SK-N-SH treated with all-trans-retinoic acid at 6 μM for 48 hours (cell line): ENCODE results near the gene LRRC8E.
A peak's percentile ranks its signal among the peaks of the same experiment; 100 is the strongest.

Experiments
- ATAC-seq: fragments of 200-7000 bp; cut with Tn5 transposase; 3 replicates; pipeline ENCODE4 v1.9.1; 2020; ENCODE audit warnings: mild to moderate bottlenecking, moderate library complexity
- ARNTL ChIP-seq: fragments of 450-650 bp; formaldehyde crosslinking; IDR thresholded peaks from 2 replicates; pipeline ENCODE4 v1.5.0; 2020; ENCODE audit warnings: low read depth, mild to moderate bottlenecking, moderate library complexity, borderline replicate concordance
- BACH2 ChIP-seq: fragments of 250-450 bp; sonication (Bioruptor Pico); IDR thresholded peaks from 2 replicates; pipeline ENCODE4 v1.9.0; 2021; ENCODE audit warnings: mild to moderate bottlenecking, borderline replicate concordance
- CSDC2 ChIP-seq: fragments of 250-450 bp; sonication (Bioruptor Pico); IDR thresholded peaks from 2 replicates; pipeline ENCODE4 v1.5.0; 2020; ENCODE audit warnings: mild to moderate bottlenecking, moderate library complexity
- ESRRG ChIP-seq: fragments of 250-450 bp; sonication (Bioruptor Pico); IDR thresholded peaks from 2 replicates; pipeline ENCODE4 v1.6.1; 2021; ENCODE audit warnings: mild to moderate bottlenecking
- GLIS3 ChIP-seq: fragments of 250-450 bp; sonication (Bioruptor Pico); IDR thresholded peaks from 2 replicates; pipeline ENCODE4 v1.5.0; 2020; ENCODE audit warnings: mild to moderate bottlenecking, moderate library complexity
- PATZ1 ChIP-seq: fragments of 250-450 bp; sonication (Bioruptor Pico); IDR thresholded peaks from 2 replicates; pipeline ENCODE4 v1.8.0; 2020; ENCODE audit warnings: mild to moderate bottlenecking, moderate library complexity, borderline replicate concordance
- RARB ChIP-seq: fragments of 250-450 bp; sonication (Bioruptor Pico); IDR thresholded peaks from 2 replicates; pipeline ENCODE4 v1.8.0; 2021; ENCODE audit warnings: mild to moderate bottlenecking, moderate library complexity
- TOX ChIP-seq: fragments of 250-450 bp; sonication (Bioruptor Pico); IDR thresholded peaks from 2 replicates; pipeline ENCODE4 v1.8.0; 2021; ENCODE audit warnings: mild to moderate bottlenecking, moderate library complexity, borderline replicate concordance
- TSHZ2 ChIP-seq: fragments of 250-450 bp; sonication (Bioruptor Pico); IDR thresholded peaks from 2 replicates; pipeline ENCODE4 v1.5.0; 2020; ENCODE audit warnings: mild to moderate bottlenecking, moderate library complexity
- ZC3H10 ChIP-seq: fragments of 250-450 bp; sonication (Bioruptor Pico); IDR thresholded peaks from 2 replicates; pipeline ENCODE4 v1.5.1; 2021; ENCODE audit warnings: mild to moderate bottlenecking, moderate library complexity
- ZFP3 ChIP-seq: fragments of 250-450 bp; sonication (Bioruptor Pico); IDR thresholded peaks from 2 replicates; pipeline ENCODE4 v1.5.0; 2020; ENCODE audit warnings: mild to moderate bottlenecking, moderate library complexity
- ZNF565 ChIP-seq: fragments of 450-650 bp; formaldehyde crosslinking; conservative IDR thresholded peaks from 2 replicates; pipeline ENCODE4 v1.5.0; 2020; ENCODE audit warnings: low read depth, mild to moderate bottlenecking, moderate library complexity
- ZNF8 ChIP-seq: fragments of 450-650 bp; formaldehyde crosslinking; IDR thresholded peaks from 2 replicates; pipeline ENCODE4 v1.5.0; 2020; ENCODE audit warnings: mild to moderate bottlenecking, moderate library complexity
- TF ChIP-seq, protein P1 (sequence below): fragments of 250-450 bp; sonication (Bioruptor Pico); IDR thresholded peaks from 2 replicates; pipeline ENCODE4 v1.5.1; 2021; ENCODE audit warnings: mild to moderate bottlenecking, moderate library complexity
- TF ChIP-seq, protein P2 (sequence below): fragments of 250-450 bp; sonication (Bioruptor Pico); IDR thresholded peaks from 2 replicates; pipeline ENCODE4 v1.5.1; 2020; ENCODE audit warnings: low read depth, mild to moderate bottlenecking, moderate library complexity
- TF ChIP-seq, protein P3 (sequence below): fragments of 250-450 bp; sonication (Bioruptor Pico); IDR thresholded peaks from 2 replicates; pipeline ENCODE4 v1.8.0; 2021; ENCODE audit warnings: low read depth, mild to moderate bottlenecking, moderate library complexity, borderline replicate concordance

Gene LRRC8E

GRCh38 chr19:7871437-7872305, 16.6 kb upstream of the LRRC8E start:
- peak; percentile 84 for ATAC-seq
- no peak for TF ChIP-seq ARNTL
- TF ChIP-seq BACH2 (CRISPR knock-in tag), result no peak
- TF ChIP-seq, protein P1, sequence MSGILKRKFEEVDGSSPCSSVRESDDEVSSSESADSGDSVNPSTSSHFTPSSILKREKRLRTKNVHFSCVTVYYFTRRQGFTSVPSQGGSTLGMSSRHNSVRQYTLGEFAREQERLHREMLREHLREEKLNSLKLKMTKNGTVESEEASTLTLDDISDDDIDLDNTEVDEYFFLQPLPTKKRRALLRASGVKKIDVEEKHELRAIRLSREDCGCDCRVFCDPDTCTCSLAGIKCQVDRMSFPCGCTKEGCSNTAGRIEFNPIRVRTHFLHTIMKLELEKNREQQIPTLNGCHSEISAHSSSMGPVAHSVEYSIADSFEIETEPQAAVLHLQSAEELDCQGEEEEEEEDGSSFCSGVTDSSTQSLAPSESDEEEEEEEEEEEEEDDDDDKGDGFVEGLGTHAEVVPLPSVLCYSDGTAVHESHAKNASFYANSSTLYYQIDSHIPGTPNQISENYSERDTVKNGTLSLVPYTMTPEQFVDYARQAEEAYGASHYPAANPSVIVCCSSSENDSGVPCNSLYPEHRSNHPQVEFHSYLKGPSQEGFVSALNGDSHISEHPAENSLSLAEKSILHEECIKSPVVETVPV (CRISPR knock-in tag), result no peak
- TF ChIP-seq GLIS3 (CRISPR knock-in tag), result no peak
- TF ChIP-seq, protein P2, sequence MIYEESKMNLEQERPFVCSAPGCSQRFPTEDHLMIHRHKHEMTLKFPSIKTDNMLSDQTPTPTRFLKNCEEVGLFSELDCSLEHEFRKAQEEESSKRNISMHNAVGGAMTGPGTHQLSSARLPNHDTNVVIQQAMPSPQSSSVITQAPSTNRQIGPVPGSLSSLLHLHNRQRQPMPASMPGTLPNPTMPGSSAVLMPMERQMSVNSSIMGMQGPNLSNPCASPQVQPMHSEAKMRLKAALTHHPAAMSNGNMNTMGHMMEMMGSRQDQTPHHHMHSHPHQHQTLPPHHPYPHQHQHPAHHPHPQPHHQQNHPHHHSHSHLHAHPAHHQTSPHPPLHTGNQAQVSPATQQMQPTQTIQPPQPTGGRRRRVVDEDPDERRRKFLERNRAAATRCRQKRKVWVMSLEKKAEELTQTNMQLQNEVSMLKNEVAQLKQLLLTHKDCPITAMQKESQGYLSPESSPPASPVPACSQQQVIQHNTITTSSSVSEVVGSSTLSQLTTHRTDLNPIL (CRISPR knock-in tag), result no peak
- TF ChIP-seq ZC3H10 (CRISPR knock-in tag), result no peak
- no peak for TF ChIP-seq ESRRG (CRISPR knock-in tag)
- TF ChIP-seq, protein P3, sequence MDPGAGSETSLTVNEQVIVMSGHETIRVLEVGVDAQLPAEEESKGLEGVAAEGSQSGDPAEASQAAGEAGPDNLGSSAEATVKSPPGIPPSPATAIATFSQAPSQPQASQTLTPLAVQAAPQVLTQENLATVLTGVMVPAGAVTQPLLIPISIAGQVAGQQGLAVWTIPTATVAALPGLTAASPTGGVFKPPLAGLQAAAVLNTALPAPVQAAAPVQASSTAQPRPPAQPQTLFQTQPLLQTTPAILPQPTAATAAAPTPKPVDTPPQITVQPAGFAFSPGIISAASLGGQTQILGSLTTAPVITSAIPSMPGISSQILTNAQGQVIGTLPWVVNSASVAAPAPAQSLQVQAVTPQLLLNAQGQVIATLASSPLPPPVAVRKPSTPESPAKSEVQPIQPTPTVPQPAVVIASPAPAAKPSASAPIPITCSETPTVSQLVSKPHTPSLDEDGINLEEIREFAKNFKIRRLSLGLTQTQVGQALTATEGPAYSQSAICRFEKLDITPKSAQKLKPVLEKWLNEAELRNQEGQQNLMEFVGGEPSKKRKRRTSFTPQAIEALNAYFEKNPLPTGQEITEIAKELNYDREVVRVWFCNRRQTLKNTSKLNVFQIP (CRISPR knock-in tag), result no peak
- TF ChIP-seq PATZ1 (CRISPR knock-in tag), result no peak
- TF ChIP-seq RARB (CRISPR knock-in tag), result no peak
- TF ChIP-seq CSDC2 (CRISPR knock-in tag), result no peak
- no peak for TF ChIP-seq TOX
- TF ChIP-seq ZNF8, result no peak

- ATAC-seq, result no peak
- TF ChIP-seq ZNF565, result no peak
- no peak for TF ChIP-seq GLIS3 (CRISPR knock-in tag)
- no peak for TF ChIP-seq TSHZ2 (CRISPR knock-in tag)
- TF ChIP-seq CSDC2 (CRISPR knock-in tag), result no peak
- TF ChIP-seq, protein P3 (CRISPR knock-in tag), result no peak
- TF ChIP-seq TOX, result no peak
- peak; percentile 91 for TF ChIP-seq ZFP3 (CRISPR knock-in tag)
- no peak for TF ChIP-seq RARB (CRISPR knock-in tag)
Observed at GRCh38 chr19:7872306-7873204, 15.8 kb upstream of the LRRC8E start.
